Body of pancreas (tissue), 4 donors: ENCODE measurements around the gene NFKBIB. TPM values are rescaled to one million over a fixed set of nuclear protein-coding genes. Genes with fewer than 3 reads are reported as not detected.

Source experiments
- ATAC-seq: fragments of 150-250 bp; one replicate; pipeline ENCODE4 v1.9.1; 2016
- DNase-seq, 4 donors: peaks; one replicate each; pipeline ENCODE4 v3.0.0-alpha.2; 2019
- H3K27ac ChIP-seq, 4 donors: fragments of 200-600 bp; sonication (generic); 1 replicate in 3 of 4; 2 replicates in 1 of 4; pipeline versions ENCODE4 v1.5.1 to v1.6.1; 2016 to 2019; ENCODE audit warnings: mild to moderate bottlenecking in 1 of 4, mixed read lengths in 1 of 4, moderate library complexity in 1 of 4
- H3K27me3 ChIP-seq, 2 donors: fragments of 200-600 bp; sonication (generic); one replicate each; pipeline ENCODE4 v1.6.0; 2016; ENCODE audit warnings: mild to moderate bottlenecking in 1 of 2
- H3K36me3 ChIP-seq, 2 donors: fragments of 200-600 bp; sonication (generic); replicated peaks in 1 of 2; 2 replicates each; pipeline ENCODE4 v1.5.1; 2016; ENCODE audit warnings: low read depth in 2 of 2; ENCODE audit not compliant: insufficient read depth in 1 of 2
- H3K4me1 ChIP-seq: fragments of 200-600 bp; sonication (generic); one replicate; pipeline ENCODE4 v1.6.0; 2016
- H3K4me3 ChIP-seq, 2 donors: fragments of 200-600 bp; sonication (generic); 1 replicate in 1 of 2; 2 replicates in 1 of 2; pipeline ENCODE4 v1.5.1; 2016 to 2019
- H3K9me3 ChIP-seq, 3 donors: fragments of 200-600 bp; sonication (generic); 1 replicate in 2 of 3; 2 replicates in 1 of 3; pipeline ENCODE4 v1.5.1; 2016
- CTCF ChIP-seq, 7 experiments: fragments of 450-650 bp in 4 of 7; fragments of 200-600 bp in 3 of 7; sonication (generic) in 3 of 7; IDR thresholded peaks; one replicate each; pipeline ENCODE4 v1.5.1; 2016 to 2019; ENCODE audit warnings: antibody characterized with exemption in 7 of 7
- POLR2A ChIP-seq, 3 donors: fragments of 450-650 bp; IDR thresholded peaks; one replicate each; pipeline ENCODE4 v1.6.1; 2016; ENCODE audit warnings: antibody characterized with exemption in 3 of 3, mild to moderate bottlenecking in 2 of 3
- WGBS, 2 donors: methylation state at CpG; one replicate each; pipeline ENCODE4 v1.1.5; 2017; 5-methylcytosine and 5-hydroxymethylcytosine counted together
- intact Hi-C: fragments of 100-400 bp; cut with DNase I; formaldehyde crosslinking; loops from one replicate; pipeline ENCODE4 v1.15.1; 2023
- total RNA-seq, 2 donors: library from RNA; depleted of rRNA; stranded (reverse); fragments of >200 nt; gene quantifications; one replicate each; pipeline ENCODE4 v1.1.0, GENCODE V29; 2016

The NFKBIB gene
- total RNA-seq, 2 donors from 2014 or later = 7.8 to 28.3 TPM

DNA sequence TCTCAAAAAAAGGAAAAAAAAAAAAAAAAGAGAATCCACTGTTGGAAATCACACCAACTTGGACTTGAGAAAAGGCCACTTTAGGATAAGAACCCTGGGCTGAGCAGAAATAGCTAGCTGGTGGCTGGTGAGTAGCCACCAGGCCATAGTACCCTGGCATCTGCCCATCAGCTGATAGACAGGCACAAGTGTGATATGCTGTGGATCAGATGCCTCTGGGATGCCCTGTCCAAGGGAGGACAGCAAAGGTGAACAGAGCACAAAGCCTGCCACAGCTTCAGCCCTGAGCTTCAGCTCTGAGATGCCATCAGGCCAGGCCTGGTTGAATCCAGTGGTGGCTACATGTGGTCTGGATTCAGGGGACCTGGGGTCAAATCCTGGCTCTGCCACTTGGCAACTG lies 9.1 kb upstream of the NFKBIB start:
- no peak for DNase-seq
- Histone ChIP-seq H3K4me1 (peaks cover 10% of the 10 kb centered on the region), H3K4me3 (no peak overlapping the region), H3K27ac (no peak overlapping the region), H3K36me3 (peaks cover 0 to 10% of the 10 kb centered on the region in 2 donors), H3K9me3 (no peaks in the 10 kb centered on the region), H3K27me3 (no peaks in the 10 kb centered on the region)
- intact Hi-C loops = no loop called here
- ATAC-seq = no peak
- no peak for TF ChIP-seq CTCF (IDR thresholded peaks at IDR 0.05)
- no peak for TF ChIP-seq POLR2A (IDR thresholded peaks at IDR 0.05)

- DNase-seq (no peak), ATAC-seq (no peak)
- no peaks in the 10 kb centered on the region for H3K9me3 ChIP-seq
- peaks cover 0 to 10% of the 10 kb centered on the region in 2 donors for H3K36me3 ChIP-seq
- H3K27ac ChIP-seq = no peak overlapping the region
- no peak overlapping the region for H3K4me3 ChIP-seq
- no peaks in the 10 kb centered on the region for H3K4me1 ChIP-seq
- intact Hi-C loops = no loop called here
- 86 to 89% methylated on average over 6 of the region's 6 CpGs for WGBS, 2 donors
- TF ChIP-seq POLR2A (IDR thresholded peaks at IDR 0.05) = no peak
- no peak for TF ChIP-seq CTCF (IDR thresholded peaks at IDR 0.05)
- no peaks in the 10 kb centered on the region for H3K27me3 ChIP-seq
These were observed 8.0 kb upstream of the NFKBIB start for GRCh38 chr19:38891771-38892170.

DNA sequence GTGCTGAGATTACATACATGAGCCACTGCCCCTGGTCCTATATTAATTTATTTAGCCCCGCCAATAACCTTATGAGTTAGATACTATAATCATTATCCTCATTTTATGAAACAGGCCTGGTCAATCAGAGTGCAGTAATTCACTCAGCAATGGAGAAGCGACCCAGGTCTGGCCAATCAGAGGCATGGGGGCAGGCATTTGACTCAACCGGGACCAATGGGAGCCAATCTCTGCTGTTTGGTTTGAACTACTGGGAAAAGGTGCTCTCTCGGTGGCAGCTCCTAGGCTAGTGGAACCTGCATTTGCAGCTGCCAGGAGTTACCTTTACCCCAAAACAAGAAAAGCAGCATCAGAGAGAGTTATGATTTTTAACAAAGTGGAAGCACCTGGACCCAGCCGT lies 6.9 kb upstream of the NFKBIB start:
- ATAC-seq = no peak
- H3K4me3 ChIP-seq = no peak overlapping the region
- intact Hi-C loops = no loop called here
- H3K27ac ChIP-seq = no peak overlapping the region
- TF ChIP-seq CTCF (IDR thresholded peaks at IDR 0.05) (no peak), POLR2A (IDR thresholded peaks at IDR 0.05) (no peak)
- WGBS, 2 donors = 88% methylated on average over 5 of the region's 5 CpGs
- DNase-seq = no peak
- H3K36me3 ChIP-seq = peaks cover 0 to 10% of the 10 kb centered on the region in 2 donors
- no peaks in the 10 kb centered on the region for H3K27me3 ChIP-seq
- peaks cover 4% of the 10 kb centered on the region for H3K4me1 ChIP-seq
- no peaks in the 10 kb centered on the region for H3K9me3 ChIP-seq

DNA sequence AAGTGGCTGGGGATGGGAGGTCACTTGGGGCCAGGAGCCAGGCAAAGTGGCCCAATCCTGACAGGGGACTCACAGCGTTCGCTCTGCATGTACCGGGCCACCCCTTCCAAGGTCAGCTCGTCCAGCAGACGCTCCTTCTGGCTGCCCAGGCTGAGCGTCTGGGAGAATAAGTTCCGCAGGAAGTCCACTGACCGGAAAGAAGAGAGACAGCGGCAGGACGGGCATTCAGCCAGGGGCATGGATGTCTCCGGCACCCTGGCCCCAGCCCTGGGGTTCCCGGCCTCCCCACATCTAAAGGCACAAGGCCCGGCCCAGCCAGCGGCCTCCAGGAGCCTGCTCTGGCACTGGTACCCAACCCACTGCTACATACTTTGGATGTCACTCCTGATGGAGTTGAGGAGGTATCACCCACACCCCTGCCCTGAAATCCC lies 6.4 kb upstream of the NFKBIB start:
- DNase-seq (no peak), ATAC-seq (peak; percentile 10)
- Histone ChIP-seq H3K27me3 (no peaks in the 10 kb centered on the region), H3K36me3 (peaks cover 0 to 10% of the 10 kb centered on the region in 2 donors), H3K27ac (no peak overlapping the region), H3K4me1 (peaks cover 9% of the 10 kb centered on the region), H3K9me3 (no peaks in the 10 kb centered on the region), H3K4me3 (no peak overlapping the region)
- TF ChIP-seq POLR2A (IDR thresholded peaks at IDR 0.05) (no peak), CTCF (IDR thresholded peaks at IDR 0.05) (no peak)
- intact Hi-C loops = no loop called here
- WGBS, 2 donors = 90 to 91% methylated on average over 10 to 14 of the region's 14 CpGs

- H3K27ac ChIP-seq = no peak overlapping the region
- ATAC-seq (no peak), DNase-seq (no peak)
- 75 to 80% methylated on average over 9 of the region's 9 CpGs for WGBS, 2 donors
- H3K4me1 ChIP-seq = peaks cover 17% of the 10 kb centered on the region
- TF ChIP-seq POLR2A (IDR thresholded peaks at IDR 0.05) (no peak), CTCF (IDR thresholded peaks at IDR 0.05) (no peak)
- intact Hi-C loops = no loop called here
- no peaks in the 10 kb centered on the region for H3K27me3 ChIP-seq
- no peak overlapping the region for H3K4me3 ChIP-seq
- peaks cover 0 to 2% of the 10 kb centered on the region in 2 donors for H3K36me3 ChIP-seq
- H3K9me3 ChIP-seq = no peaks in the 10 kb centered on the region
These were observed 4.8 kb upstream of the NFKBIB start for GRCh38 chr19:38894968-38895367.
